K562 (cell line): Measurements from ENCODE around the gene PIK3C2G. TPM values are rescaled to one million over a fixed set of nuclear protein-coding genes. Genes with fewer than 3 reads are reported as not detected.

Source experiments
- ATAC-seq: fragments of 200-7000 bp; cut with Tn5 transposase; 3 replicates; pipeline ENCODE4 v1.9.1; 2020; ENCODE audit warnings: moderate library complexity
- BruUV-seq: library from RNA; stranded (reverse); fragments of 400-500 nt; replicated peaks from 2 replicates; lab custom pipeline; 2021; lab: Mats Ljungman, UMichigan
- CTCF ChIA-PET: fragments of 300-600 bp; formaldehyde crosslinking; extraction: SDS; loops from one replicate; lab custom pipeline; 2021; ENCODE audit warnings: low intra/inter-chr PET ratio; lab: Yijun Ruan, JAX
- POLR2A ChIA-PET: fragments of 300-600, 350-650 bp; sonication (Branson Sonifier 250); formaldehyde crosslinking; extraction: SDS; loops from one replicate; lab custom pipeline; 2021; ENCODE audit warnings: antibody characterized with exemption, inconsistent platforms; lab: Yijun Ruan, JAX
- DNase-seq, 4 experiments: peaks; one replicate each; pipeline versions ENCODE4 v3.0.0 to v3.0.0-alpha.2; 2011 to 2018; ENCODE audit warnings: low spot score in 3 of 4, mixed read lengths in 3 of 4; ENCODE audit errors: extremely low read depth in 1 of 4
- FAIRE-seq: peaks from 2 replicates; lab custom pipeline; 2011; peaks lifted over from hg19 to GRCh38; lab: Jason Lieb, UNC
- H2AFZ ChIP-seq: 2 replicates; pipeline ENCODE4 v1.6.0; 2011; ENCODE audit warnings: low read depth, low read length, control low read depth, inconsistent platforms
- H3K27ac ChIP-seq: fragments of 200-600 bp; 3 replicates; pipeline ENCODE4 v1.8.0; 2011; ENCODE audit warnings: low read depth, mild to moderate bottlenecking, control low read depth, inconsistent platforms, low read length, moderate library complexity, mixed read lengths; ENCODE audit errors: extremely low read depth
- H3K27me3 ChIP-seq, 2 experiments: fragments of 300-600 bp in 1 of 2; 2 replicates in 1 of 2; 3 replicates in 1 of 2; pipeline versions ENCODE4 v1.6.0 to v1.8.0; 2011; ENCODE audit warnings: inconsistent platforms in 2 of 2, low read length in 2 of 2, mild to moderate bottlenecking in 1 of 2, mixed read lengths in 1 of 2, moderate library complexity in 1 of 2; ENCODE audit not compliant: control insufficient read depth in 2 of 2, insufficient read depth in 2 of 2
- H3K36me3 ChIP-seq: fragments of 300-600 bp; 3 replicates; pipeline ENCODE4 v1.8.0; 2011; ENCODE audit warnings: mild to moderate bottlenecking, low read length, inconsistent platforms; ENCODE audit not compliant: control insufficient read depth, insufficient read depth
- H3K4me1 ChIP-seq, 2 experiments: fragments of 200-600 bp in 1 of 2; replicated peaks in 1 of 2; 2 replicates in 1 of 2; 3 replicates in 1 of 2; pipeline versions ENCODE4 v1.5.1 to v1.8.0; 2011; ENCODE audit warnings: inconsistent platforms in 2 of 2, low read length in 2 of 2, mild to moderate bottlenecking in 1 of 2, mixed read lengths in 1 of 2, moderate library complexity in 1 of 2; ENCODE audit not compliant: control insufficient read depth in 2 of 2, insufficient read depth in 2 of 2
- H3K4me2 ChIP-seq: 2 replicates; pipeline ENCODE4 v1.6.1; 2011; ENCODE audit warnings: low read length, control low read depth, inconsistent platforms, mixed read lengths; ENCODE audit not compliant: insufficient read depth
- H3K4me3 ChIP-seq: fragments of 200-600 bp; sonication (generic), shearing (Covaris generic); 2 replicates; pipeline ENCODE4 v1.5.1; 2016; ENCODE audit warnings: control low read depth, inconsistent platforms
- H3K79me2 ChIP-seq: fragments of 200-600 bp; 3 replicates; pipeline ENCODE4 v1.8.0; 2011; ENCODE audit warnings: low read length, inconsistent platforms; ENCODE audit not compliant: control insufficient read depth, insufficient read depth
- H3K9ac ChIP-seq, 2 experiments: 2 replicates each; pipeline versions ENCODE4 v1.6.0 to v1.6.1; 2011; ENCODE audit warnings: low read depth in 2 of 2, low read length in 2 of 2, control low read depth in 1 of 2, inconsistent platforms in 1 of 2, mild to moderate bottlenecking in 1 of 2, mixed read lengths in 1 of 2; ENCODE audit not compliant: insufficient read depth in 1 of 2
- H3K9me1 ChIP-seq: one replicate; pipeline ENCODE4 v1.6.0; 2011; ENCODE audit warnings: inconsistent platforms, mild to moderate bottlenecking, low read length, moderate library complexity; ENCODE audit not compliant: control insufficient read depth, insufficient read depth
- H3K9me3 ChIP-seq: replicated peaks from 2 replicates; pipeline ENCODE4 v1.5.1; 2011; ENCODE audit warnings: low read depth, low read length, inconsistent platforms; ENCODE audit not compliant: control insufficient read depth, insufficient read depth
- H4K20me1 ChIP-seq: replicated peaks from 2 replicates; pipeline ENCODE4 v1.6.1; 2011; ENCODE audit warnings: low read length, inconsistent platforms, mixed read lengths; ENCODE audit not compliant: control insufficient read depth, insufficient read depth
- BACH1 ChIP-seq: fragments of 200-800 bp; sonication (Bioruptor generic); IDR thresholded peaks from 2 replicates; pipeline ENCODE4 v1.6.1; 2016; ENCODE audit warnings: missing genetic modification characterization, missing compliant biosample characterization
- BRF1 ChIP-seq: IDR thresholded peaks from 3 replicates; pipeline ENCODE4 v1.6.1; 2011; ENCODE audit warnings: borderline replicate concordance, mild to moderate bottlenecking; ENCODE audit not compliant: insufficient read length; ENCODE audit errors: extremely low read depth
- CCAR2 ChIP-seq: fragments of 200-400 bp; formaldehyde crosslinking; IDR thresholded peaks from 2 replicates; pipeline ENCODE4 v1.6.1; 2017; ENCODE audit warnings: mild to moderate bottlenecking, low read depth, low read length
- IFI16 ChIP-seq: fragments of 250-450 bp; sonication (Bioruptor Pico); IDR thresholded peaks from 2 replicates; pipeline ENCODE4 v2.1.2; 2022; ENCODE audit warnings: mild to moderate bottlenecking, inconsistent platforms
- KAT7 ChIP-seq: sonication (generic); formaldehyde crosslinking; IDR thresholded peaks from 2 replicates; pipeline ENCODE4 v1.8.0; 2022; ENCODE audit warnings: missing genetic modification reagents, mild to moderate bottlenecking, borderline replicate concordance
- RAD21 ChIP-seq, 2 experiments: fragments of 250-450 bp in 1 of 2; fragments of 450-650 bp in 1 of 2; sonication (Bioruptor Pico) in 1 of 2; formaldehyde crosslinking in 1 of 2; IDR thresholded peaks in 1 of 2; conservative IDR thresholded peaks in 1 of 2; 2 replicates each; pipeline versions ENCODE4 v1.4.0 to v1.8.0; 2020 to 2022; ENCODE audit warnings: mild to moderate bottlenecking in 2 of 2, moderate library complexity in 1 of 2
- RBM14 ChIP-seq: fragments of 200-400 bp; formaldehyde crosslinking; IDR thresholded peaks from 2 replicates; pipeline ENCODE4 v1.6.1; 2018; ENCODE audit warnings: low read depth, mild to moderate bottlenecking, low read length, moderate library complexity, borderline replicate concordance; ENCODE audit not compliant: insufficient read depth
- RBM22 ChIP-seq: fragments of 200-400 bp; formaldehyde crosslinking; IDR thresholded peaks from 2 replicates; pipeline ENCODE4 v1.6.1; 2018; ENCODE audit warnings: low read length, low read depth; ENCODE audit not compliant: poor library complexity, severe bottlenecking
- RNF219 ChIP-seq: fragments of 250-450 bp; sonication (Bioruptor Pico); IDR thresholded peaks from 2 replicates; pipeline ENCODE4 v1.5.0; 2022; ENCODE audit warnings: mild to moderate bottlenecking
- SAP30 ChIP-seq: fragments of 200-600 bp; sonication (generic); IDR thresholded peaks from 2 replicates; pipeline ENCODE4 v1.6.1; 2012; ENCODE audit warnings: borderline replicate concordance, low read depth, mild to moderate bottlenecking, moderate library complexity, low read length, control low read depth, inconsistent platforms; ENCODE audit not compliant: insufficient read depth, poor library complexity, severe bottlenecking
- STAT5B ChIP-seq: fragments of 250-450 bp; sonication (Bioruptor Pico); IDR thresholded peaks from 2 replicates; pipeline ENCODE4 v1.8.0; 2021; ENCODE audit warnings: mild to moderate bottlenecking, inconsistent platforms
- ZFX ChIP-seq: sonication (generic); formaldehyde crosslinking; IDR thresholded peaks from 2 replicates; pipeline ENCODE4 v1.8.0; 2022; ENCODE audit warnings: mild to moderate bottlenecking, missing genetic modification reagents, moderate library complexity
- ZNF41 ChIP-seq: fragments of 250-450 bp; sonication (Bioruptor Pico); conservative IDR thresholded peaks from 2 replicates; pipeline ENCODE4 v1.4.0; 2020; ENCODE audit warnings: mild to moderate bottlenecking
- WGBS: fragments of 100-300 bp; shearing (Covaris generic); methylation state at CpG from one replicate; pipeline ENCODE4 v1.1.6; 2016; ENCODE audit warnings: low coverage, mixed read lengths; ENCODE audit not compliant: insufficient coverage; ENCODE audit errors: missing lambda C conversion rate; 5-methylcytosine and 5-hydroxymethylcytosine counted together
- in situ Hi-C: fragments of 300-500 bp; cut with MboI; formaldehyde crosslinking; loops from 4 replicates; pipeline ENCODE4 v1.15.0; 2018; ENCODE audit warnings: inconsistent platforms, mixed read lengths
- intact Hi-C: fragments of 100-400 bp; cut with micrococcal nuclease; formaldehyde crosslinking; loops from 2 replicates; pipeline ENCODE4 v1.14.2; 2022
- polyA plus RNA-seq, 8 experiments: library from polyadenylated mRNA; depleted of rRNA in 4 of 8; stranded (reverse) in 5 of 8; unstranded in 3 of 8; fragments of >200 nt; fragmentation: Nextera tagmentation in 2 of 8; fragmentation: Illumina TruSeq in 1 of 8; extraction: Ambion mirVana in 2 of 8; extraction: Trizol in 1 of 8; gene quantifications; 2 replicates each; pipeline versions ENCODE4 v1.2.1 to v1.2.3, GENCODE V29; 2011 to 2014; ENCODE audit warnings: inconsistent platforms in 1 of 8, missing spikeins in 1 of 8
- total RNA-seq, 7 experiments: library from RNA; depleted of rRNA in 6 of 7; stranded (reverse); fragments of >200 nt in 6 of 7; fragmentation: Illumina TruSeq in 2 of 7; extraction: Trizol in 2 of 7; gene quantifications; 2 replicates each; pipeline versions ENCODE4 v1.2.1 to v1.2.3, GENCODE V29; 2011 to 2021; ENCODE audit warnings: low replicate concordance in 1 of 7

Gene PIK3C2G
- total and polyA plus RNA-seq, 9 of the 15 experiments (the other 6 are each of a cell fraction or from before 2014, with no cell fraction given): not detected

- intact Hi-C loops: no loop called here
- Histone ChIP-seq H4K20me1 (no peaks in the 10 kb centered on the region), H3K4me2 (no peak overlapping the region), H3K27me3 (no peaks in the 10 kb centered on the region), H3K36me3 (no peaks in the 10 kb centered on the region), H3K9ac (no peak overlapping the region), H3K9me3 (no peaks in the 10 kb centered on the region), H3K79me2 (no peaks in the 10 kb centered on the region), H3K9me1 (no peaks in the 10 kb centered on the region), H3K4me1 (no peaks in the 10 kb centered on the region), H3K4me3 (no peak overlapping the region), H2AFZ (no peak overlapping the region), H3K27ac (no peak overlapping the region)
- no peak for TF ChIP-seq CCAR2
- TF ChIP-seq RNF219 (CRISPR knock-in tag): no peak
- no peak for TF ChIP-seq ZNF41 (CRISPR knock-in tag)
- TF ChIP-seq IFI16 (CRISPR knock-in tag): no peak
- TF ChIP-seq STAT5B (CRISPR knock-in tag): no peak
- TF ChIP-seq BACH1 (tag): no peak
- no peak for TF ChIP-seq BRF1
- no peak for TF ChIP-seq RAD21 (CRISPR knock-in tag; conservative IDR thresholded peaks at IDR 0.05 in 1 of 2, IDR thresholded peaks at IDR 0.05 in 1 of 2)
- no peak for TF ChIP-seq RBM22
- TF ChIP-seq SAP30: no peak
- TF ChIP-seq ZFX (CRISPR knock-in tag): no peak
- no peak for TF ChIP-seq RBM14
- no peak for TF ChIP-seq KAT7
- 11% methylated on average over 1 of the region's 1 CpG for WGBS
- FAIRE-seq (no peak), ATAC-seq (no peak), DNase-seq (no peak)
- CTCF ChIA-PET: no interaction called here
- in situ Hi-C loops: no loop called here
- BruUV-seq: no TSS peak
- POLR2A ChIA-PET: no interaction called here
Observed at GRCh38 chr12:18457362-18457761, 196.0 kb downstream of the PIK3C2G start.
